ENCODE data around the gene ADGRF5. TPM values are rescaled to one million over a fixed set of nuclear protein-coding genes. Genes with fewer than 3 reads are reported as not detected.

Gene ADGRF5
- 0.17 TPM in 1 of 5 replicates, not detected in the others for total RNA-seq (2022; extraction: Qiagen RNA extraction; ENCODE audit: low read depth)

DNA sequence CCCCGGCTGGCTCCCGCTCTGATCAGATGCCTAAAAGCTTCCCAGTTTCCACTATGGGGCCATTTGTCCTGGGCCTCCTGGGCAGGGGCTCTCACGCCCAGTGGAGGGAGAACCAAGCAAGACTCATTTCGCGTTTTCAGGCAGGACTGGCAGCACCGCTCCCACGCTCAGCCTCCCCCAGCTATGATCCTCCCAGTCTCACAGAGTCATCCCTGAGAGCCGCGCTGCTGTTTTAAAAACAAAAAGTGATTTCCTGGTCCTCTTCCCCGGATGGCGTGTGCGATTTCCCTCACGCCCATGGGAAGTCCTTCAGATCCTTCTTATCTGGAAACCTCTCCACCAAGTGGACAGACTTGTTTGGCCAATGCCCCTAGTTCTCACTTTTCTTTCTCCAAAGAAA lies at the start of gene ADGRF5:
Gene ADGRF5, minus strand, starts transcription at position 208 of the 400 bp plus-strand sequence. CDS start 15,176 bp downstream, outside the sequence.

Other genes starting within 250 kb of the ADGRF5 start
- not detected in 5 replicates for gene TDRD6, start 234.1 kb downstream of the ADGRF5 start, total RNA-seq (2022; extraction: Qiagen RNA extraction; ENCODE audit: low read depth)
- not detected in 5 replicates for gene PLA2G7, start 186.6 kb downstream of the ADGRF5 start, total RNA-seq (2022; extraction: Qiagen RNA extraction; ENCODE audit: low read depth)
- not detected in 5 replicates for gene ANKRD66, start 175.0 kb downstream of the ADGRF5 start, total RNA-seq (2022; extraction: Qiagen RNA extraction; ENCODE audit: low read depth)
- gene MEP1A, start 128.5 kb downstream of the ADGRF5 start, total RNA-seq (2022; extraction: Qiagen RNA extraction; ENCODE audit: low read depth) = not detected in 5 replicates
- gene ADGRF1, start 120.4 kb upstream of the ADGRF5 start, total RNA-seq (2022; extraction: Qiagen RNA extraction; ENCODE audit: low read depth) = 0.08 TPM in 1 of 5 replicates, not detected in the others

Measured in A549 treated with GW870086 at 1 μM for 4 hours (cell line).